ENCODE data around the gene METTL25. TPM values are rescaled to one million over a fixed set of nuclear protein-coding genes. Genes with fewer than 3 reads are reported as not detected.

Gene METTL25
- total and polyA plus RNA-seq, 10 of the 15 experiments (the other 5 are each of a cell fraction or from before 2014, with no cell fraction given): 5.6 to 11.3 (median 8.0) TPM

- TF ChIP-seq CUX1 (IDR thresholded peaks at IDR 0.05; ENCODE audit: insufficient replicate concordance, low read depth, low read length): no peak
These were observed 168.9 kb downstream of the METTL25 start (continued) for GRCh38 chr12:82527165-82527780.

Other genes starting within 250 kb of the METTL25 start
- gene CCDC59, start 142 bp upstream of the METTL25 start, total RNA-seq (2014; rRNA removed): 44.3 and 48.8 TPM in 2 replicates
- gene CCDC59, start 142 bp upstream of the METTL25 start, total RNA-seq (2014; rRNA removed; fragmentation: Illumina TruSeq; extraction: Trizol): 104 and 115 TPM in 2 replicates
- gene CCDC59, start 142 bp upstream of the METTL25 start, total RNA-seq (2021): 49.1 and 51.1 TPM in 2 replicates
- gene CCDC59, start 142 bp upstream of the METTL25 start, polyA plus RNA-seq (2011; rRNA removed): 30.4 and 39.1 TPM in 2 replicates
- 128 and 131 TPM in 2 replicates for gene CCDC59, start 142 bp upstream of the METTL25 start, polyA plus RNA-seq (2014; fragmentation: Illumina TruSeq; extraction: Trizol)
- gene CCDC59, start 142 bp upstream of the METTL25 start, polyA plus RNA-seq (2014; fragmentation: Nextera tagmentation; extraction: Ambion mirVana): 10 to 100 TPM; 94.7 to 98.6 TPM
- gene CCDC59, start 142 bp upstream of the METTL25 start, polyA plus RNA-seq (2014; rRNA removed): 39.4 and 57.0 TPM in 2 replicates
- gene CCDC59, start 142 bp upstream of the METTL25 start, polyA plus RNA-seq (2016; fragmentation: Nextera tagmentation; extraction: Ambion mirVana): 10 to 100 TPM; 77.3 to 90.7 TPM

Measured in GM12878 (cell line).